MG63 (cell line): ENCODE data around the gene GPS1. TPM values are rescaled to one million over a fixed set of nuclear protein-coding genes. Genes with fewer than 3 reads are reported as not detected.
"Not testable (repeated sequence)": the region's sequence is repeated elsewhere in the genome, so short reads cannot be mapped to it uniquely, and the experiment has no call there.

ENCODE experiments used
- DNase-seq: peaks from one replicate; pipeline ENCODE4 v3.0.0-alpha.2; 2020
- H3K27me3 ChIP-seq: fragments of 250-450 bp; sonication (Bioruptor Pico); 2 replicates; pipeline ENCODE4 v1.5.1; 2020; ENCODE audit warnings: mild to moderate bottlenecking, moderate library complexity
- H3K36me3 ChIP-seq: fragments of 250-450 bp; sonication (Bioruptor Pico); 2 replicates; pipeline ENCODE4 v1.5.1; 2020; ENCODE audit warnings: mild to moderate bottlenecking, moderate library complexity
- H3K4me3 ChIP-seq: fragments of 250-450 bp; sonication (Bioruptor Pico); 2 replicates; pipeline ENCODE4 v1.5.1; 2020; ENCODE audit warnings: mild to moderate bottlenecking, moderate library complexity
- H3K9me3 ChIP-seq: fragments of 250-450 bp; sonication (Bioruptor Pico); 2 replicates; pipeline ENCODE4 v1.5.1; 2020; ENCODE audit warnings: mild to moderate bottlenecking, moderate library complexity
- total RNA-seq: library from RNA; depleted of rRNA; stranded (reverse); fragments of >200 nt; shearing (Covaris generic); gene quantifications from 2 replicates; pipeline ENCODE4 v1.2.3, GENCODE V29; 2014; ENCODE audit warnings: low replicate concordance

GPS1 gene
- total RNA-seq, 1 experiment from 2014 or later: 181 TPM

DNA sequence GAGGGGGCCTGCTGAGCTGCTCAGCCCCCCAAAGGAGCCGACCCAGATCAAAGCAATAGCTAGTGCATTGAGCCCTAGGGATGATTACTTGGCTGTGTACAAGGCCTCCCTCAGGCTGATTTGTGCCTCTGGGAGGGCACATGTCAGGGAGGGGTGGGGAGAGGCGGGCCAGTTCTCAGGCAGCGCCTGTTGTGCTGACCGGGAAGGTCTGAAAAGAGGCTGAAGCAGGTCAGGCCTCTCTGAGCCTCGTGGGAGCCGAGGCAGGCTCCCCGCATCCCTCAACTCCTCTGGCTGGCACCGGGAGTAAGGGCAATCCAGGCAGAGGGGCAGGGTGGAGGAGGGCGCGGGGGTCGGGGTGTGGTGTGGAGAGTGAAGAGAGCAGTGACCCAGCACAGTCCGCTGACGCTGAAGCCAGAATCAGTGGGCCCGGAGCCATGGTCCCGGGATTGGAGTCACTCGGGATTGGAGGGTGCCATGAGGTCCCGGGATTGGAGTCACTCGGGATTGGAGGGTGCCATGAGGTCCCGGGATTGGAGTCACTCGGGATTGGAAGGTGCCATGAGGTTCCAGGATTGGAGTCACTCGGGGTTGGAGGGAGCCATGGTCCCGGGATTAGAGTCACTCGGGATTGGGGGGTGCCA is 17.2 kb upstream of the GPS1 start:
- DNase-seq: no peak
- Histone ChIP-seq H3K27me3 (no peaks in the 10 kb centered on the region), H3K36me3 (peaks cover 10% of the 10 kb centered on the region), H3K4me3 (no peak overlapping the region), H3K9me3 (no peaks in the 10 kb centered on the region)

DNA sequence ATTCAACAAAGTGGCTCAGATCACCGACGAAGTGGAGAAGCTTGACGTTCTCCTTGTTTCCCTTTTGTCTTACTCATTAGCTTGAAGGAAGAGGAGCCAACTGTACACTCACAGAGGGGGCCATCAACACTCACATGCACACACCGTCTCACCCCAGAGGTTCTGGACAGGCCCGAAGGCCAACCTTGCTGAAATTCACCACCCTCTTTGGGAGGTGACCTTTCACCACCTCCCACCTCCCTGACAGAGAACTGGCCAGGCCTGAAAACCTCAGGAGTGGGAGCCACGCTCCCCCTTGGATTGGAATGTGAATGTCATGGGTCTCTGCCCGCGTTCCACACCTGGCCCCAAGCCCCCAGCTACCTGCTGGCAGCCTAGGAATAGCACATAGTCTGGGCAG is 16.2 kb upstream of the GPS1 start:
- H3K4me3 ChIP-seq: no peak overlapping the region
- DNase-seq: no peak
- H3K27me3 ChIP-seq: no peaks in the 10 kb centered on the region
- peaks cover 10% of the 10 kb centered on the region for H3K36me3 ChIP-seq
- H3K9me3 ChIP-seq: no peaks in the 10 kb centered on the region

DNA sequence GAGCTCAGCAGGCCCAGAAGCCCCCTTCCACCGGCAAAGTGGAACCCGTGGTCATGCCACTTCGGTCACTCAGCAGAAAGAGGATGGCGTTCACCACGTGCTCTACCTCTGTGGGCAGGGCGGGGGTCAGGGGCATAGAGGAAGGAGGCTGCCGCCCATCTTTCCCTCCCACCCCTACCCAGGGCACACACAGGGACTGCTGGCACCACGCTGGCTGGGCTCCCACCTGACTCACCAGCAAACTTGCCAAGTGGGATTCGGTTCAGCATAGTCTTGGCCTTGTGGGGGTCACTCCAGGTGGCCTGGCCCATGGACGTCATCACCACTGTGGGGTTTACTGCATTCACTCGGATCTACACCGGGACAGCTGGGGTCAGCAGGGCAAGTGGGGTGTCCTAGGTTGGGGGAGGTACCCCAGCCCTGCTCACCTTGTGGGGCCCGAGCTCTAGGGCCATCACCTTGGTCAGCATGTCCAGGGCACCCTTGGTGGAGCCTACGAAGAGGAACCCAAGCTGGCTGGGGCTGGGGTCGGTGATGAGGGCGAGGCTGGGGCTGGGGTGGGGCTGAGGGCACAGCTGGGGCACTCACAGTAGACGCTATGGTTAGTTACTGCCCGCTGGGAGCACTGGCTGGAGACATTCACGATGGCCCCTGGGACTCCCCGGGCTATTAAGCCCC is 15.6 kb upstream of the GPS1 start:
- H3K27me3 ChIP-seq: no peaks in the 10 kb centered on the region
- peaks cover 8% of the 10 kb centered on the region; the same call in 1 of the 2 replicates for H3K36me3 ChIP-seq
- no peaks in the 10 kb centered on the region for H3K9me3 ChIP-seq
- H3K4me3 ChIP-seq: peak overlapping the region; percentile 57
- DNase-seq: peak; percentile 59

DNA sequence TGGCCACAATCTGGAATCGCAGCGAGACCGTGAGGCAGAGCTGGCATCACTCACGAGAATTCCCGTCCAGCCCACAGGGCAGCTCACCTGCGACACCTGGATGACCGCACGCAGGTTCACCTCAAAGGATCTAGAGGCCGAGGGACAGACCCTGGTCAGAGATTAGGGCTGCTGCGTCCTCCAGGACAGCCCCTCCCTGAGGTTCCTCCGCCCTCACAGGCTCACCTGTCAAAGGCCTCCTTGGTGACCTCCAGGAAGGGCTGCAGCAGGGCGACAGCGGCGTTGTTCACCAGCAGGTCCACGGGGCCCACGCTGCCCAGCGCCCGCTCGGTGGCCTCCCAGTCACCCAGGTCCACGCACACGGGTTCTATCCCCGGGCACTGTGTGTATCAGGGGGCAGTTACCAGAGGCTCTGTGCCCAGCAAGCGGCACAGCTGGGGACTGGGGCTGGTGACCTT is 15.0 kb upstream of the GPS1 start:
- Histone ChIP-seq H3K4me3 (peak overlapping the region; percentile 57), H3K27me3 (no peaks in the 10 kb centered on the region), H3K9me3 (no peaks in the 10 kb centered on the region), H3K36me3 (peaks cover 8% of the 10 kb centered on the region; the same call in 1 of the 2 replicates)
- DNase-seq: no peak

- DNase-seq: peak; percentile 99
- Histone ChIP-seq H3K9me3 (no peaks in the 10 kb centered on the region), H3K36me3 (peaks cover 8% of the 10 kb centered on the region; the same call in 1 of the 2 replicates), H3K27me3 (no peaks in the 10 kb centered on the region), H3K4me3 (peak within 1 kb of the TSS; percentile 57)
Observed at GRCh38 chr17:82037092-82037888, 14.4 kb upstream of the GPS1 start, which contains the start of gene DCXR. Gene DCXR (minus strand): TSS chr17:82037697. CDS start chr17:82037682, 15 bp downstream.

- Histone ChIP-seq H3K4me3 (peak overlapping the region; percentile 57), H3K27me3 (no peaks in the 10 kb centered on the region), H3K9me3 (no peaks in the 10 kb centered on the region)
Observed at GRCh38 chr17:82037889-82038195, 13.9 kb upstream of the GPS1 start.

GRCh38 chr17:82038796-82039409 is 12.8 kb upstream of the GPS1 start:
- not testable (repeated sequence) for H3K4me3 ChIP-seq, H3K36me3 ChIP-seq, H3K27me3 ChIP-seq, DNase-seq, H3K9me3 ChIP-seq

More at GRCh38 chr17:82037889-82038195, 13.9 kb upstream of the GPS1 start:
- DNase-seq: no peak
- H3K36me3 ChIP-seq: peaks cover 8% of the 10 kb centered on the region; the same call in 1 of the 2 replicates

DNA sequence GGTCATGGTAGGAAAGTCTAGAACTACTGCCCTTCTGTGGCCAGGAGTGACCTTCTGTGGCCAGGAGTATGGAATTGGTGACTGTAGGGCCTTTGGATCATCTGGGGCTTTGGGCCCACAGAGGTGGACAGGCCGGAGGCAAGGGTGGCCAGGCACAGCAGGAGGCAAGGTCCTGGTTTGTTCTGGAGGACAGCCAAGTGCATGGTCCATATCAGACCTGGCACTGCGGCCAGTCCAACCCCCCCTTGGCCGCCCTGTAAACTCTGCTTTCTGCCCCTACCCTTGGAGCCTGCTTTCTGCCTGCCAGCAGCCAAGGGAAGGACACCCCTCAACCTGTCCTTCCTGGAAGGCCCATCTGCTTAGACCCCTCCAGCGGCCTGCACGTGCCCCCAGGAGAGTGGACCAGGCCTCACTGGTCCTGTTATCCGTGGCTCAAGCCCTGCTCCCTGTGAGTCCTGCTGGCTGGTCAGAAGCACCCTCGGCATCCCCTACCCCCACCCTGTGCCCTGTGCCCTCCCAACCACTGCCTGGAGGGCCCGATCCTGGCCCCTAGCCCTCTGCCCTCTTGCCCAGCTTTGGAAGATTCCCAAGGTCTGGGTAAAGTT is 11.9 kb upstream of the GPS1 start:
- Histone ChIP-seq H3K9me3 (no peaks in the 10 kb centered on the region), H3K36me3 (peaks cover 8% of the 10 kb centered on the region; the same call in 1 of the 2 replicates), H3K4me3 (no peak overlapping the region), H3K27me3 (no peaks in the 10 kb centered on the region)
- no peak for DNase-seq

GRCh38 chr17:82041144-82041814 is 10.4 kb upstream of the GPS1 start:
- H3K9me3 ChIP-seq: no peaks in the 10 kb centered on the region
- no peaks in the 10 kb centered on the region for H3K27me3 ChIP-seq
- H3K36me3 ChIP-seq: 0 out of 2 replicates have a peak, but pooled peaks cover 4% of the 10 kb centered on the region
- DNase-seq: no peak
- H3K4me3 ChIP-seq: no peak overlapping the region

GRCh38 chr17:82042649-82043048 is 9.0 kb upstream of the GPS1 start:
- H3K27me3 ChIP-seq: no peaks in the 10 kb centered on the region
- peaks cover 3% of the 10 kb centered on the region; the same call in 1 of the 2 replicates for H3K36me3 ChIP-seq
- no peak for DNase-seq
- H3K9me3 ChIP-seq: no peaks in the 10 kb centered on the region
- H3K4me3 ChIP-seq: no peak overlapping the region

DNA sequence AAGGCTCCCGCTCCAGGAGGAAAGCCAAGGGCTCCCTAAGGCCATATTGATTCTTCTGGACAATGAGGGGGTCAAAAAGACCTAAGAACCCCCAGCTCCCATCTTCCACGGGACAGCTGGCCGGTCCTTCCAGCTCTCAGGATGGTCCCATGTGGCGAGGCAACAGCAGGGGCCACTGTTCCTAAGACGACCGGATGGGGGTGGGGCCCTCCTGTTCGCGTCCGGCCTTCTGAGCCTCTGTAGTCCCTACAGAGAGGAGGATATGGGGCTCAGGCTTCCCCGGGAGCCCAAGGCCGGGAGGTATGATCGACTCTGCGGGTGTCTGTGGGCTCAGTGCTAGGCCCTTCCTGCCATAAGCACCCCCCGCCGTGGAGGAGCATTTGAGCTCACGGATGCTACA is 8.2 kb upstream of the GPS1 start:
- H3K36me3 ChIP-seq: peaks cover 6% of the 10 kb centered on the region
- no peak for DNase-seq
- H3K27me3 ChIP-seq: no peaks in the 10 kb centered on the region
- H3K4me3 ChIP-seq: no peak overlapping the region
- H3K9me3 ChIP-seq: no peaks in the 10 kb centered on the region

DNA sequence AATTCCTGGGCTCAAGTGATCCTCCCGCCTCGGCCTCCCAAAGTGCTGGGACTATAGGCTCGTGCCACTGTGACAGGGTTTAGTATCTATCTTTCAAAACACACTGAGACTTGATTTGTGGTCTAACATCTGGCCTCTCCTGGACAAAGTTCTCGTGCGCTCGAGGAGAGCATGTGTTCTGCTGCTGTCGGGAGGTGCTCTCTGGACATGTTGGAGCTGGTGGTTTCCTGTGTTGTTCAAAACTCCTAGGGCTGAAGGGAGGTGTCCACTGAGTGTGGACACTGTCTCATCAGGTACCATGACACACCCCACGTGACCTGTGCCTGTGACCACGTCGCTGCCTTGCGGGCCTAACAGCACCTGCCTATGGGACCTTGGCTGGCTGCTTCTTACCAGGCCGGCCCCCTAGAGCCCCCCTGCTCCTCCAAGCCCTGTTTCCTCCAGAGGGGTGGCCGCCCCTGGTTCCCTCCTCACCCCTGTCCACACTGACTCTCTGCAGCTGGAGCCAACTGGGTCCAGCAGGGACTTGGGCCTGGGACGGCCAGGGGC is 5.7 kb upstream of the GPS1 start:
- DNase-seq: no peak
- Histone ChIP-seq H3K36me3 (peaks cover 17% of the 10 kb centered on the region), H3K27me3 (no peaks in the 10 kb centered on the region), H3K4me3 (no peak overlapping the region), H3K9me3 (no peaks in the 10 kb centered on the region)

DNA sequence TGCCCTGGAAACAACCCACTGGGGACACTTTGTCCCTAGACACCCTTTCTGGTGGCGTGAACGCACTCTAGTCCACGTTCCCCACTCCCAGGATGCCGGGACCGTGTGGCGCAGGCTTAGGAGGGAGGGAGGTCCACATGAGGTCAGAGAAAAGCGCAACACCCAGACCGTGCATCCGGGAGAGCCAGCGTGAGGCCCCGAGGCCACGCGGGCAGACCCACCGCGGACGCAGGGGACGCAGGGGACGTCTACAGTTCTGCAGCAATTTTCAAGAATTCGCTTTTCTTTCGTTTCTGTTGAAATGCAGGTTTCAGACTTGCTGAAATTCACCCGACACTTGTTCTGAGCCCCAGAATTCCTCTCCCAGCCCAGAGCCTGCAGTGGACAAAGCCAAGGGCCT is 4.8 kb upstream of the GPS1 start:
- Histone ChIP-seq H3K9me3 (no peaks in the 10 kb centered on the region), H3K27me3 (no peaks in the 10 kb centered on the region), H3K4me3 (no peak overlapping the region), H3K36me3 (peaks cover 17% of the 10 kb centered on the region)
- DNase-seq: no peak

DNA sequence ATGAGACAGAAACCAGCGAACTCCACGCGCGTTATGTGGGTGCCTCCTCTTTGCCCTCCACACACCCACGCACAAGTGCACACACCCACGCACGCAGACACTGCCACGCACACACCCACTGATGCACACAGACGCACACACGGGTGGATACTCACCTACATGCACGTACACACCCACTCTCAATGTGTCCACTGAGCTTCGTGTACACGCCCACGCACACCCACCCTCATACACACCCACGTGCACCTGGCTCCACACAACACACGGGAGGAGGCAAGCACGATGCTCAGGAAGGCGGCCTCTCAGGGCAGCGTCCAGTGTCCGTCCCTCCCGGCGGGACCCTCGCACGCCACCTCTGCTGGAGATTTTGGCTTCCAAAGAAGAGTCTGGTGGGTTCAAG is 4.3 kb upstream of the GPS1 start:
- DNase-seq: no peak
- Histone ChIP-seq H3K27me3 (no peaks in the 10 kb centered on the region), H3K36me3 (peaks cover 17% of the 10 kb centered on the region), H3K9me3 (no peaks in the 10 kb centered on the region), H3K4me3 (no peak overlapping the region)

GRCh38 chr17:82047914-82048570 is 3.7 kb upstream of the GPS1 start:
- H3K4me3 ChIP-seq: no peak overlapping the region
- peaks cover 17% of the 10 kb centered on the region for H3K36me3 ChIP-seq
- DNase-seq: no peak
- no peaks in the 10 kb centered on the region for H3K27me3 ChIP-seq
- no peaks in the 10 kb centered on the region for H3K9me3 ChIP-seq
